Endothelial cell of umbilical vein (primary cell): ENCODE results near the gene PAIP2.

Source experiments
- FOS ChIP-seq: IDR thresholded peaks from 2 replicates; pipeline ENCODE4 v1.6.1; 2011; ENCODE audit warnings: mild to moderate bottlenecking, low read length, moderate library complexity, borderline replicate concordance; ENCODE audit not compliant: insufficient read depth
- POLR2A ChIP-seq: IDR thresholded peaks from 2 replicates; pipeline ENCODE4 v1.6.1; 2012; ENCODE audit warnings: low read depth, mild to moderate bottlenecking, control low read depth, low read length
- POLR2AphosphoS5 ChIP-seq: IDR thresholded peaks from 2 replicates; pipeline ENCODE4 v1.6.1; 2012; ENCODE audit warnings: low read depth, mild to moderate bottlenecking, control low read depth, low read length, moderate library complexity; ENCODE audit not compliant: insufficient read depth
- TF ChIP-seq, protein P1 (sequence below), 2 donors: IDR thresholded peaks; 1 replicate in 1 of 2; 2 replicates in 1 of 2; pipeline ENCODE4 v1.5.1; 2011; ENCODE audit warnings: low read length in 2 of 2, mild to moderate bottlenecking in 2 of 2, moderate library complexity in 2 of 2, control low read depth in 1 of 2, inconsistent platforms in 1 of 2, low read depth in 1 of 2; ENCODE audit not compliant: insufficient read depth in 1 of 2; ENCODE audit errors: extremely low read depth in 1 of 2

DNA sequence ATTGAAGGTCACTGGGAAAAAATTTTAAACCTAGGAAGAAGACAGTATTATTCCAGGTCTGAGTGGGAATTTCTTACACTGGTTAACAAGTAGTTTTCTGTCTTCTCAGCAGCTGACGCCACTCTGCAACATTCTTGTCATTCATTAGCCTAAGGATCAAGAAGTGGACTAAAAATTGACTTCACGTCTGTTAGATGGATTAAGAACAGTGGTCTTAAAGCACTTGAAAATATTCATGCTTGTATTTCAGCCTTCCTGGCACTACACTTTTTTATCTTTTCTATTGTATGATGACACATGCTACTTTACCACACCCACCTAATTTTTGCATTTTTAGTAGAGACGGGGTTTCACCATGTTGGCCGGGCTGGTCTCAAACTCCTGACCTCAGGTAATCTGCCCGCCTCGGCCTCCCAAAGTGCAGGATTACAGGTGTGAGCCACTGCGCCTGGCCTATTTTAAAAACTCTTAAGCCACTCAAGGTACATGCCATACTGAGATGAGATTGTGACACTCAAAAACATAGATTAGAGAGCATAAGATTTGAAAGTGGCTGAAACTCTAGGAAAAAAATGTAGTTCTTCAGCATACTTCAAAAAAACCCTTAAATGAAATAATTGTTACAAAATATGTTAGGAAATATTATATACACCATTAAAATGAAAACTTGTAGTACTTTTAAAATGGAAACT, 39.7 kb upstream of the PAIP2 start:
- TF ChIP-seq, protein P1, sequence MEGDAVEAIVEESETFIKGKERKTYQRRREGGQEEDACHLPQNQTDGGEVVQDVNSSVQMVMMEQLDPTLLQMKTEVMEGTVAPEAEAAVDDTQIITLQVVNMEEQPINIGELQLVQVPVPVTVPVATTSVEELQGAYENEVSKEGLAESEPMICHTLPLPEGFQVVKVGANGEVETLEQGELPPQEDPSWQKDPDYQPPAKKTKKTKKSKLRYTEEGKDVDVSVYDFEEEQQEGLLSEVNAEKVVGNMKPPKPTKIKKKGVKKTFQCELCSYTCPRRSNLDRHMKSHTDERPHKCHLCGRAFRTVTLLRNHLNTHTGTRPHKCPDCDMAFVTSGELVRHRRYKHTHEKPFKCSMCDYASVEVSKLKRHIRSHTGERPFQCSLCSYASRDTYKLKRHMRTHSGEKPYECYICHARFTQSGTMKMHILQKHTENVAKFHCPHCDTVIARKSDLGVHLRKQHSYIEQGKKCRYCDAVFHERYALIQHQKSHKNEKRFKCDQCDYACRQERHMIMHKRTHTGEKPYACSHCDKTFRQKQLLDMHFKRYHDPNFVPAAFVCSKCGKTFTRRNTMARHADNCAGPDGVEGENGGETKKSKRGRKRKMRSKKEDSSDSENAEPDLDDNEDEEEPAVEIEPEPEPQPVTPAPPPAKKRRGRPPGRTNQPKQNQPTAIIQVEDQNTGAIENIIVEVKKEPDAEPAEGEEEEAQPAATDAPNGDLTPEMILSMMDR (IDR thresholded peaks at IDR 0.05; ENCODE audit: extremely low read depth in 1 of 2, insufficient read depth in 1 of 2, low read depth in 1 of 2, low read length in 2 of 2) = no peak
- TF ChIP-seq POLR2A (no peak), POLR2AphosphoS5 (no peak), FOS (no peak)
